GM21423 (cell line): ENCODE measurements around the gene CNPY3.

Experiments
- ATAC-seq: cut with Tn5 transposase; IDR thresholded peaks from one replicate; pipeline ENCODE4 v1.9.1; 2021; ENCODE audit warnings: mild to moderate bottlenecking, moderate library complexity; ENCODE audit not compliant: unreplicated experiment

CNPY3 gene

DNA sequence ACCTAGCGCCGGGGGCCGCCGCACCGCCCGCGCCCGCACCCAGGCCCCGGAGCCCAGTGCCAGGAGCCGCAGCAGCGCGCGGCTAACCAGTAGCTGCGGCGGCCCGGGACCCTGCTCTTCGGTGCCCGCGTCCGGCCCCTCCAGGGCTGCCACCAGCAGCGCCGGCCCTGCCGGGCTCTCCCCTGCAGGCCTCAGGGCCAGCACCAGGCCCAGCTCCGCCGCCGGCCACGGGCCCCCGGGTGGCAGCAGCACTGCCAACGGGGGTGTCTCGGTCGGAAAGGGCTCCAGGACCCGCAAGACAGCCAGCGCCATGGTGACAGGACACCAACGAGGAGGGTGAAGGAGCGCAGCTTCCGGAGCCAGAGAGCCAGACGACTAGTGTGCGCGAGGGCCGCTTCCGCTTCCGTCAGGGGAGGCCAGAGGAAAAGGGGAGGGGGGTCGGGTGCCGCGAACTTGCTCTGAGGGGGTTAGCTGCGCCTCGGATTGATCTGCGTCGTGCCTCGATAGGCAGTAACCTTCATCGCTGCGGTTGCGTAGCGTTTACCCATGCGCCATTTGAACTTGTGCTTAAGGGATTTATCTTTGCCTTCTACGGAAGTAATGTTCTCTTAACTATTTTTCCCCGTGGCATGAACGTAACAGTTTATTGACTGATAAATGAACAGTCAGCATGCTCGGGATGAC is 49.7 kb downstream of the CNPY3 start, which contains the start of gene PEX6:
Gene PEX6 (minus strand): TSS at position 343 of the 684 bp plus-strand sequence. CDS start 31 bp downstream, at position 312.
- peak; percentile 82 for ATAC-seq

DNA sequence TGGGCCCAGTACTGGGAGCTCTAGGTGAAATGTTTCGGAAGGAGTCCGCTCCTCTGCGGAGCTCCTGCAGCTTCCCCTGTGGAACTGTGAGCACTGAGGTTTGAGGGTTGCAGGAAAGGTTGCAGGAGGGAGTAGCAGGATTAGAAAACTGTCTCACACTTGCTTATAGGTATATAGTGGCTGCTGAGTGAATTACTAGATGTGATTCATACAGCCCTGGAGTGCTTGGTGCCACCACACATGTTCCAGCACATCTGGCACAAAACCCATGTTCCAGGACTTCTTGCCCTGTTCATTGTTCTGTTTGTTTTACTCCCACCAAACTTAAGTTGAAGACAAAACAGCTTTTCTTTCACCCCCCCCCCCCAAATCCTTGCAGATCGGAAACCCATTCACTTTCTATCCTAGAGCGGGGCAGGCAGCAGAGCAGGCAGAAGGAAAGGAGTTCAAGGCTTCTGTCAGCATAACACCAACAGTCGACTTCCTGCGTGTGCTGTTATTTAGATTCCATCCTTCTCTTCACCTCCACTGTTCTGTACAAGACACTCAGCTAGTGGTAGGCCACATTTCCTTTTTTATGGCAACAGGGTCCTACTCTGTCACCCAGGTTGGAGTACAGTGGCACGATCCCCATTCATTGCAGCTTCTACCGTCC is 50.4 kb downstream of the CNPY3 start:
- no peak for ATAC-seq

DNA sequence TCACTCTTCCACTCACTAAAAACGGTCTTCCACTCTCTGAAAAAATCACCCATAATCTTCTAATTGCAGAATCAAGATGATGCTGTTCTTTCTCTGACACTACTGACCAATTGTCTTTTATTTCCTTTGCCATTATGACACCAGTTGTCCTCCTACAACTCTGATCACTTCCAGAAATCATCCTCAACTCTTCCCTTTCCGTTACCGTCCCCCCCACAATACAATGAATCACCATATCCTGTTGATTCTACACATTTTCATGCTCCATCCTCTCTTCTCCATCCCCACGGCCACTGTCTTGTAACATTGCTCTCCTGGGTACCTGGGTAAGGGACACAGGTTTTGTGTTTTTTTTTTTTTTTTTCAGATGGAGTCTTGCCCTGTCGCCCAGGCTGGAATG is 52.6 kb downstream of the CNPY3 start:
- no peak for ATAC-seq

DNA sequence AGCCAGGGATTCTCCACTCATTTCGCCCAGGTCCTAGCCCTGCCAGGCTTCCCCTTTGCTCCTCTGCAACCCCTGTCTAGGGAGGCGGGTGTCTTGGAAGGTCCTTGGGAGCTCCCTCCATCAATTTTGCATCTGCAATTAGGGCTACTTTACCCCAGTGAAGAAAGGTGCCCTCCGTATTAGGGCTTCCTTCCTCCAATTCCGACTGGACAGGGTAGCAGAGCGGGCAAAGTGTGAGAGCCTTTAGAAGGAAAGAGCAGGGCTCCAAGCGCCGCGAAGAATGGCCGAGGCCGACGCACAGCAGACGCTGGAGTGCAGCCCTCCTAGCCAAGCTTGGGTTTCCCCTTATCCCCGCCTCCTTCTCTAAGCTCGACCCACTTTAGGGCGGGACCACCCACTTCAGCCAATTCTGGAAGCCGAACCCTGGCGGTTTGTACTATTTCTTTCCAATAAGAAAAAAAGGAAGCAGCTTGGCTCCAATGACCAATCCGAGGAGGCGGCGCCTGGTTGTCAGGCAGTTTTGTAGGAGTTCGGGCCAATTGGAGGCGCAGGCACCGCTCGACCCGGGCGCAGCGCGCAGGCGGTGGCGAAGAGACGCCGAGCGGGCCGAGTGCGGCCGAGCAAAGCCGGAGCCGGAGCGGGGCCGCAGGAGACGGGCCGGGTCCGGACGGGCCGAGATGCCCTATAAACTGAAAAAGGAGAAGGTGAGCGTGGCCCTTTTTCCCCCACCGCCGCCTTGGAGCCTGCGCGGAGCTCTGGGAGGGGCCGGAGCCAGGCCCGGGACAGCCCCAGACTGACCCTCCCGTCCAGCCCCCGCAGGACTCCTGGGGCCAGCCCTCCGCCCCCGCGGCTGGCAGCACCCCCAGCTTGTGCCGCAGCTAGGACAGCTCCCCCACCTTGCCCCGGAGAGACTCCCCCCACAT is 55.0 kb downstream of the CNPY3 start, which contains the start of gene PPP2R5D:
Gene PPP2R5D (plus strand): TSS at position 570 of the 923 bp plus-strand sequence. CDS start 108 bp downstream, at position 678.
- peak; percentile 91 for ATAC-seq

- ATAC-seq = no peak
Observed at GRCh38 chr6:42984924-42985475, 55.7 kb downstream of the CNPY3 start.

GRCh38 chr6:42987533-42988451 is 58.5 kb downstream of the CNPY3 start:
- no peak for ATAC-seq

GRCh38 chr6:42988486-42989020 is 59.3 kb downstream of the CNPY3 start:
- no peak for ATAC-seq
